CD4-positive, alpha-beta T cell treated with Interferon gamma for 1 hour (primary cell): ENCODE data around the gene ZFYVE21.
A peak's percentile ranks its signal among the peaks of the same experiment; 100 is the strongest.
"Not testable (repeated sequence)": the region's sequence is repeated elsewhere in the genome, so short reads cannot be mapped to it uniquely, and the experiment has no call there.

Experiments
- DNase-seq: peaks from one replicate; pipeline ENCODE4 v3.0.0-alpha.2; 2020

ZFYVE21 gene

GRCh38 chr14:103715052-103716000 is at the start of gene ZFYVE21, which contains the start of gene XRCC3:
TSS of gene ZFYVE21 (plus strand) at chr14:103715810. CDS start at chr14:103715842, 32 bp downstream.
TSS of gene XRCC3 (minus strand) at chr14:103715451. CDS start at chr14:103711087, 4,364 bp downstream.
- peak; percentile 99 for DNase-seq

GRCh38 chr14:103667671-103668070 is 47.9 kb upstream of the ZFYVE21 start:
- no peak for DNase-seq

- DNase-seq: no peak
Measured at GRCh38 chr14:103668117-103668516, 47.5 kb upstream of the ZFYVE21 start.

GRCh38 chr14:103669370-103669769 is 46.2 kb upstream of the ZFYVE21 start:
- DNase-seq: no peak

- no peak for DNase-seq
Measured at GRCh38 chr14:103671911-103672310, 43.7 kb upstream of the ZFYVE21 start.

- DNase-seq: no peak
Measured at GRCh38 chr14:103675957-103676356, 39.7 kb upstream of the ZFYVE21 start.

- no peak for DNase-seq
Measured at GRCh38 chr14:103676881-103677675, 38.5 kb upstream of the ZFYVE21 start.

- peak; percentile 44 for DNase-seq
Measured at GRCh38 chr14:103679351-103679750, 36.3 kb upstream of the ZFYVE21 start.

- no peak for DNase-seq
Measured at GRCh38 chr14:103680491-103681231, 34.9 kb upstream of the ZFYVE21 start.

GRCh38 chr14:103683139-103683538 is 32.5 kb upstream of the ZFYVE21 start:
- DNase-seq: no peak

- no peak for DNase-seq
Measured at GRCh38 chr14:103684471-103684870, 31.1 kb upstream of the ZFYVE21 start.

- DNase-seq: no peak
Measured at GRCh38 chr14:103684871-103685270, 30.7 kb upstream of the ZFYVE21 start.

- DNase-seq: no peak
Measured at GRCh38 chr14:103685276-103686211, 30.1 kb upstream of the ZFYVE21 start.

GRCh38 chr14:103686831-103687485 is 28.7 kb upstream of the ZFYVE21 start:
- DNase-seq: no peak

- DNase-seq: no peak
Measured at GRCh38 chr14:103687712-103688111, 27.9 kb upstream of the ZFYVE21 start.

- no peak for DNase-seq
Measured at GRCh38 chr14:103688441-103688840, 27.2 kb upstream of the ZFYVE21 start.

GRCh38 chr14:103688906-103689902 is 26.4 kb upstream of the ZFYVE21 start:
- no peak for DNase-seq

GRCh38 chr14:103690332-103690731 is 25.3 kb upstream of the ZFYVE21 start:
- no peak for DNase-seq

- not testable (repeated sequence) for DNase-seq
Measured at GRCh38 chr14:103691655-103692054, 24.0 kb upstream of the ZFYVE21 start.

GRCh38 chr14:103692159-103692558 is 23.5 kb upstream of the ZFYVE21 start:
- no peak for DNase-seq
